Midbrain (tissue), 1 donor: ENCODE results near the gene CBX5.

ENCODE experiments used
- DNase-seq: peaks from one replicate; lab custom pipeline; 2025; lab: John Stamatoyannopoulos, UW

The CBX5 gene

GRCh38 chr12:54222609-54223008 is 57.3 kb downstream of the CBX5 start:
- DNase-seq = no peak

- DNase-seq = no peak
These were observed 58.4 kb downstream of the CBX5 start for GRCh38 chr12:54221402-54221984.

DNA sequence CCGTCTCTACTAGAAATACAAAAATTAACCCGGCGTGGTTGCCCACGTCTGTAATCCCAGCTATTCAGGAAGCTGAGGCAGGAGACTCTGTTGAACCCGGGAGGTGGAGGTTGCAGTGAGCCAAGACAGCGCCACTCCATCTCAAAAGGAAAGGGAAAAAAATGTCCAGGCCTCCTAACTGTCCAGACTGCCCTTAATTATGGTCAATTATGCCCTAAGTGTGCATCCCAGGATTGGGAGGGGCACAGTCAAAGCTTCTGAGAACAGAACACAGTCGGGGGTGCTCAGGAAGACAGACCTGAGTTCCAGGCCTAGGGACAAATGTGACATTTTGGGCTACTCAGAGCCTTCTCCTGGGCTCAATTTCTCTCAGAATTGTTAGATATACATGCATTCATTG is 59.4 kb downstream of the CBX5 start:
- no peak for DNase-seq

DNA sequence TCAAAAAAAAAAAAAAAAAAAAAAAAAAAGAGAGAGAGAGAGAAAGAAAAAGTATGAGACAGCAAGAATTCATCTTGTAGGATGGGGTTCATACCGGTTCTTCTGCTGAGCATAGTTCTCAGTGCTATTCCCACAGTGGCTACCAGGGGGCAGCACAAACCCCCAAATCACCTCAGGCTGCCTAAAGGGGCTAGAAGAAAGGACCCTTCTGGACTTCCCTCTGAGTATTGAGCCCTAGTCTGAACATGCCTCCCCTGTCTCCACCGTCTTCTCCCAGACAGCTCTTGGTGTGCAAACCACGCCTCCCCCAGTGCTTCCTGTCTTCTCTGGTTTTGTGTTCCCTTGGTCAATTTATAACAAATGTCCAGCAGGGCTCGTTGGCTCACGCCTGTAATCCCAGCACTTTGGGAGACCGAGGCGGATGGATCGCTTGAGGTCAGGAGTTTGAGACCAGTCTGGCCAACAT is 59.8 kb downstream of the CBX5 start:
- peak; percentile 75 for DNase-seq

DNA sequence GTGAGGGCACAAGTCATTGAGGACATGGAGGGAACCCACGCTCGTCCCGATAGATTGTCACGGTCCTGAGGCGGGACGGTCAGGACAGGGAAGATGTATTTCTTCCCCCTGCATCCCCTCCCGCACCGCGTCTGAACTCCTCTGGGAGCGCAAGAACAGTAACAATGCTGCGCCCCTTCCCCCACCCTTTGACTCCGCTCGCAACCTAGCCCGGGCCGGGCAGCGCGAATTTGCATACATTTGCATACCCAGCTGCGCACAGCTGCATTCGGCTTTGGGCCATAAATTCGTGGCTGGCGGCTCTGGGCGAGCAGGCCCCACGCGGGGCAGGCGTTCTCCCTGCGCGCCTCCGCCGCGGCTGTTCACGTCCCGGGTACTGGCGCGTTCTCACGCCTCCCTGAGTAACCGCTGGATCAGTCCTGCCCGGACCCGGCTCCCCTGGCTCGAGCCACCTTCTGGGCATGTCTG is 62.1 kb downstream of the CBX5 start:
- peak; percentile 80 for DNase-seq

GRCh38 chr12:54216797-54217661 is 62.9 kb downstream of the CBX5 start:
- peak; percentile 59 for DNase-seq

- DNase-seq = no peak
These were observed 63.7 kb downstream of the CBX5 start for GRCh38 chr12:54215989-54216796.

- DNase-seq = peak; percentile 86
These were observed 65.1 kb downstream of the CBX5 start for GRCh38 chr12:54214553-54215406.

DNA sequence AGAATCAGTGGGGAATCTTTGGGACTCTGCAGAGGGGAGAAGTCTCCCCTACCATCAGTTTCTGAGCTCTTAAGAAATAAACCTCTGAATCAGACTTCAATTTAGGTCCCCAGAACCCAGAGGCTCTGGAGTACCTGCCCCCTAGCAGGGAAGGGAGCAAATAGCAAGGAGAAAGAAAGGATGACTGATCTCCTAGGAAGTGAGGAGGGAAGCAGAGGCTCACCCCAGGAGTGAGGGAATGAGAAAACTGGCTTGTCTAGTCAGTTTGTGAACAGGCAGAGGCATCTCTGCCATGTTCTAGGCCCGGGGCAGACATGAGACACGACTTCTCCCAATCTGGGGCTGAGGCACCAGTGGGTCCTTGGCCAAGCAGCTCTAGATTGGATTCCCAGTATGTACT is 66.8 kb downstream of the CBX5 start:
- DNase-seq = no peak

DNA sequence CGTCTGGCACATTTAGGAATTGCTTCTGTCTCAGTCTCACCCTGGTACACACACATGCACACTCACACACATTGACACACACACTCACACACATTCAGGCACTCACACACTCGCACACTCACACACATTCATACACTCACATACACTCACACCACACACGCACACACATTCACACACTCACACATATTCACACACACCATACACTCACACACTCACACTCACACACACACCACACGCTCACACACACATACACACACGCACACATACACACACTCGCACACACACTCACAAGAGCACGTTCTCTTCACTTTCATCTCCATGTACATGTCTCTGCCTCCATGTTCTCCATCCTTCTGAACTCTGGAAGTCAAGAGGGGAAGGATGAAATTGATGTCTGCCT is 68.0 kb downstream of the CBX5 start:
- DNase-seq = no peak

- DNase-seq = no peak
These were observed 69.5 kb downstream of the CBX5 start for GRCh38 chr12:54210400-54210790.

DNA sequence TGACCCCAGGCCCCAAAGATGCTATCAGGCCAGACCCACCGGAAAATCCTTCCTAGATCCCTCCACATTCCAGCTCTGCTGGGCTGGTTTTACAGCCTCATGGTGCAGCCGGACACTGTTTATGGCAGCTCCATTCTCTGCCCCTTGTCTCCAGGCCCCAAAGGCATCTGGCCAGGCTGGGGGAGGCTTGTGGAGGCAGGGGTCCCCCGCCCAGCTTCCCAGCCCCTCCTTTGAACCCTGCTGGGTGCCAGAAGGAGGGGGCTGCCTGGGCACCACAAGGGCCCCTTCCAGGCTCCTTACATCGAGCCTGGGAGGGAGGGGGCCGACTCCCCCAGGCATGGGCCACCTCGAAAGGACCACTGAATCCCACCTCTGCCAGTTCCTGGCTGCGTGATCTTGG is 71.3 kb downstream of the CBX5 start:
- DNase-seq = no peak

GRCh38 chr12:54207539-54208294 is 72.2 kb downstream of the CBX5 start:
- peak; percentile 26 for DNase-seq

DNA sequence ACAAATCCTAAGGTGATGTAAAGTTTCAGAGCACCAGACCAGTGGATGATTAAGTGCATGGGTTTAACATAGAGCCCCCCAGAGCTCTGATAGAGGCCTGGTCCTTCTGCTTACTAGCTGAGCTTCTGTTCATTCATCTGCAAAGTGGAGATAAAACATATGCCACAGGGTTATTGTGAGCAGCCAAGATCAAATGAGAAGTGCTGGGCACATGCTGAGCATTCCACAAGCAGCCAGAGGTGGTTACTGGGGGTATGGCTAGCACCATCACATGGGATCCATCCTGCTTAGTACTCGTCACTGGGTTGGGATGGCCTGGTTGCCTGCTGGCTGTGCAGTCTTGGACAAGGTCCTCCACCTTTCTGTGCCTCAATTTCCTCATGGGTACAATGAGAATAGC is 73.1 kb downstream of the CBX5 start:
- DNase-seq = no peak

GRCh38 chr12:54204316-54204715 is 75.6 kb downstream of the CBX5 start:
- no peak for DNase-seq

DNA sequence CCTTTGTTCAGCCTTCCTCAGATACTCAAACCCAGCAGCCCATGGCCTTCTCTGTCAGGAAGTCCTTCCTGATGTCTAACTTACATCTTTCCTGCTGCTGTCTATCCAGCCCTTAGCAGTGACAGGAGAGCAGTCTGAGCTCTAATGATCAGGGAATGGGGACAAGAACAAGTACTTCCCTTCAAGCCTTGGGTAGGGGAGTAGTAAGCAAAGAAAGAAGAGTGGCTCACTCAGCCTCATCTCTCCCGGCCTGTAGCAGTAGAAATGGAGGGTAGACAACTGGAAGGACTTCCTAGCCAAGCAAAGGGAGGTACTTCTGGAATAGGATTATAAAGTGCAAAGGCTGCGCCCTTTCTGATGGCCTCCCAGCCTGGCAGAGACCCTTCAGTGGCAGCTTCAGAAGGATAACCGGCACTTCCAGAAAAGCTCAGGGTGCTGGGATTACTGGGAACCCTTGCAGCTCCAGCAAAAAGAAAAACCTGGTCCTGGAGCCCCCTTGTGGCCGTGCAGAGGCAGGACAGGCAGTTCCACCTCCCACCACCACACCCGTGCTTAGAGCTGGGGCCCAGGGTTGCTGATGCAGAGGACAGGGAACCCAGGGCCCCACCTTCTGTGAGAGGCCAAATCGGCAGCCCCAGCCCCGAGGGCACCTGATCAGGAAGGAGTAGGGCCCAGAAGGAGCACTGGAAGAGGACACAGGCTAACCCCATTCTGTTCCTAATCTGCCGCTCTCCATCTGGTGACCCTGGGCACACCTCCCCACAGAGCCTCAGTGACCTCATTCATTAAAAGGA is 78.7 kb downstream of the CBX5 start:
- peak; percentile 28 for DNase-seq

GRCh38 chr12:54200412-54200811 is 79.5 kb downstream of the CBX5 start:
- no peak for DNase-seq

- DNase-seq = no peak
These were observed 80.0 kb downstream of the CBX5 start for GRCh38 chr12:54199917-54200316.

GRCh38 chr12:54199034-54199433 is 80.9 kb downstream of the CBX5 start:
- DNase-seq = no peak

- DNase-seq = no peak
These were observed 82.5 kb downstream of the CBX5 start for GRCh38 chr12:54197431-54197909.
